Testis (tissue), 3 donors: ENCODE data around the gene NEURL1. TPM values are rescaled to one million over a fixed set of nuclear protein-coding genes. Genes with fewer than 3 reads are reported as not detected.

ENCODE experiments used
- DNase-seq: peaks from one replicate; pipeline ENCODE4 v3.0.0-alpha.2; 2019
- H3K27ac ChIP-seq, 2 donors: fragments of 200-600 bp; sonication (generic); one replicate each; pipeline ENCODE4 v1.5.1; 2019
- H3K27me3 ChIP-seq: fragments of 200-600 bp; sonication (generic); one replicate; pipeline ENCODE4 v1.5.1; 2019
- H3K36me3 ChIP-seq: fragments of 200-600 bp; sonication (generic); one replicate; pipeline ENCODE4 v1.5.1; 2017; ENCODE audit warnings: low read depth; ENCODE audit errors: missing control alignments
- H3K4me1 ChIP-seq: fragments of 200-600 bp; sonication (generic); one replicate; pipeline ENCODE4 v1.5.1; 2019
- H3K4me3 ChIP-seq, 2 donors: fragments of 200-600 bp; sonication (generic); one replicate each; pipeline ENCODE4 v1.5.1; 2017 to 2019
- H3K9me3 ChIP-seq: fragments of 200-600 bp; sonication (generic); one replicate; pipeline ENCODE4 v1.5.1; 2017
- POLR2A ChIP-seq: fragments of 450-650 bp; IDR thresholded peaks from one replicate; pipeline ENCODE4 v1.6.1; 2017; ENCODE audit warnings: antibody characterized with exemption, mild to moderate bottlenecking, moderate library complexity
- WGBS, 2 donors: methylation state at CpG; one replicate each; pipeline ENCODE4 v1.1.5; 2018; 5-methylcytosine and 5-hydroxymethylcytosine counted together
- intact Hi-C: fragments of 100-400 bp; cut with DNase I; formaldehyde crosslinking; loops from one replicate; pipeline ENCODE4 v1.15.1; 2023; ENCODE audit warnings: low total_unique reads
- polyA plus RNA-seq: library from polyadenylated mRNA; stranded (reverse); fragments of 350-450 nt; fragmentation: Illumina TruSeq; extraction: RNeasy Lipid Tissue Mini Kit (QIAGEN cat#74804); gene quantifications from one replicate; pipeline ENCODE4 v1.2.3, GENCODE V29; 2014; ENCODE audit warnings: low read depth, low replicate concordance; ENCODE audit not compliant: insufficient read depth
- total RNA-seq, 2 donors: library from RNA; depleted of rRNA; stranded (reverse); fragments of >200 nt; gene quantifications; one replicate each; pipeline ENCODE4 v1.2.3, GENCODE V29; 2016
- TF ChIP-seq, protein P1 (sequence below), 3 experiments: fragments of 450-650 bp in 2 of 3; fragments of 200-600 bp in 1 of 3; sonication (generic) in 1 of 3; IDR thresholded peaks; one replicate each; pipeline ENCODE4 v1.5.1; 2016 to 2019; ENCODE audit warnings: antibody characterized with exemption in 3 of 3, mild to moderate bottlenecking in 2 of 3, moderate library complexity in 1 of 3

The NEURL1 gene
- total and polyA plus RNA-seq, 3 donors from 2014 or later, result 17.8 to 21.9 (median 19.8) TPM

DNA sequence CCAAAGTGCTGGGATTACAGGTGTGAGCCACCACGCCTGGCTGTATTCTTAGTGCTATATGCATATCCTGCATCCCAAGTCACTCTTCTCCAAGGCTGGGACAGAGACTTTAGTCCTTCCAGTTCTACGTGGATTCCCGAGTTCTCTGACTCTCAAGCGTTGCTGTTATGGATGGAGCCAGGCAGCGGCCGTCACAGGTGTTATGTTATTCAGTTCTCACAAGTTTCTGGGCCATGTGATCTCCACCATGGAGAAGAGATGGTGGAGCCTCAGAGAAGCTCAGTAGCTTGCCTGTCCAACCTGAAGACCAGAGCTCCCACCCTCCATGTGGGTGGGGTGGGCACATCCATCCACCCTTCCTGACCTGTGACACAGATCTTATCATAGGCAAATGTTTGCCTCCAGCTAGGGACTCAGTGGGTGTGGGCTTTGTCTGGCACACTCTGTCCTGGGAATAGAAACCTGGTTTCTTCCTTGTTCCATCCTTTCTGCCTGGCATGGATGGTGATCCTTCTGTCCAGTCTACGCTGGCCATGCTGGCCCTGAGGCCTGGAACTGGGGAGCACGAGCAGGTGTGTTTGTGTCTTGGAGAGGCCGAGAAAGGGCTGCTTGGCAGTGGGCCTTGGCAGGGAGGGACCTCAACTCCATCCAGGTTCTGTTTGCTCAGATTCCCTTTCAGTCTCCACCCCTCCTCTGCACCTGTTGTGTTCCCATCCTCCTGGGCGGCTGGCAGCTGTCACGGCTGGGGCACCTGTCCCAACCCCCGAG is 55.3 kb downstream of the NEURL1 start:
- no peak for TF ChIP-seq POLR2A
- TF ChIP-seq, protein P1, sequence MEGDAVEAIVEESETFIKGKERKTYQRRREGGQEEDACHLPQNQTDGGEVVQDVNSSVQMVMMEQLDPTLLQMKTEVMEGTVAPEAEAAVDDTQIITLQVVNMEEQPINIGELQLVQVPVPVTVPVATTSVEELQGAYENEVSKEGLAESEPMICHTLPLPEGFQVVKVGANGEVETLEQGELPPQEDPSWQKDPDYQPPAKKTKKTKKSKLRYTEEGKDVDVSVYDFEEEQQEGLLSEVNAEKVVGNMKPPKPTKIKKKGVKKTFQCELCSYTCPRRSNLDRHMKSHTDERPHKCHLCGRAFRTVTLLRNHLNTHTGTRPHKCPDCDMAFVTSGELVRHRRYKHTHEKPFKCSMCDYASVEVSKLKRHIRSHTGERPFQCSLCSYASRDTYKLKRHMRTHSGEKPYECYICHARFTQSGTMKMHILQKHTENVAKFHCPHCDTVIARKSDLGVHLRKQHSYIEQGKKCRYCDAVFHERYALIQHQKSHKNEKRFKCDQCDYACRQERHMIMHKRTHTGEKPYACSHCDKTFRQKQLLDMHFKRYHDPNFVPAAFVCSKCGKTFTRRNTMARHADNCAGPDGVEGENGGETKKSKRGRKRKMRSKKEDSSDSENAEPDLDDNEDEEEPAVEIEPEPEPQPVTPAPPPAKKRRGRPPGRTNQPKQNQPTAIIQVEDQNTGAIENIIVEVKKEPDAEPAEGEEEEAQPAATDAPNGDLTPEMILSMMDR (IDR thresholded peaks at IDR 0.05), result no peak
- WGBS, 2 donors, result 88 to 91% methylated on average over 12 of the region's 12 CpGs
- DNase-seq, result no peak
- Histone ChIP-seq H3K9me3 (no peaks in the 10 kb centered on the region), H3K27ac (no peak overlapping the region), H3K4me1 (no peaks in the 10 kb centered on the region), H3K27me3 (no peaks in the 10 kb centered on the region), H3K36me3 (no peaks in the 10 kb centered on the region), H3K4me3 (no peak overlapping the region)
- intact Hi-C loops, result no loop called here

DNA sequence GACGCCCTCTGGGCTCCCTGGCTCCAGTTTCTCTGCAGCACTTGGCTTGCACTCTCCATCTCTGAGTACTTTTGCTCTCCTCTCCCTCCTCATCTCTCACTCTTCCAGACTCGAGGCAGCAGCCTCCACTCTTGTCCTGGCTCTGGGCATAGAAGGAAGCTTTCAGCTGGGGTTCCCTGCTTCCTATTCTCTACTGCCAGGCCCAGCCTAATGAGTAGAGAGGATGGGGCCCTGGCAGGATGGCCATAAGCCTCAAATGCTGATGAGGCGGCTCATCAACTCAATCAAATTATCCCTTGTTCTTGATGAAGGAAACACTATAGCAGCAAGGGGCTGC is 55.8 kb downstream of the NEURL1 start:
- intact Hi-C loops, result no loop called here
- Histone ChIP-seq H3K27me3 (no peaks in the 10 kb centered on the region), H3K9me3 (no peaks in the 10 kb centered on the region), H3K36me3 (no peaks in the 10 kb centered on the region), H3K4me3 (no peak overlapping the region), H3K27ac (no peak overlapping the region), H3K4me1 (no peaks in the 10 kb centered on the region)
- TF ChIP-seq POLR2A, result no peak
- TF ChIP-seq, protein P1 (IDR thresholded peaks at IDR 0.05), result no peak
- 88 to 94% methylated on average over 3 of the region's 3 CpGs for WGBS, 2 donors
- no peak for DNase-seq

DNA sequence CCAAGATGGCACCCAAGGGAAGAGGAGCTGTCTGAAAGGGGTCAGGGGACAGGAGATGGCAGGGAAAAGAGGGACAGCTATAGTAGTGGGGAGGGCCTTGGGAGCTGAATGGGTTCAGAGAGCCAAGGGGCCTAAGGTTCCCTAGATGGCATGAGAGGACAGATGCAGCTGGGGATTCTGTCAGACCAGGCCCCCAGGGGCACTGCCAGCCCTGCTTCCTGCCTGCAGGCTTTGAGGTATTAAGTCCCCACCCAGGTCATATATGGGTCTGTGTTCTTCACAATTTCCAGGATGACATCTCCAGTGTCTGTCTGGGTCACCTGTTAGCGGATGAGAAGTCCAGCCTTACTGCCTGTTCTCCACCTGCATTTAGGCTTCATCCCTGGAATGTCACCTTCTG is 56.7 kb downstream of the NEURL1 start:
- WGBS, 2 donors, result 93 to 100% methylated on average over 1 of the region's 1 CpG
- H3K36me3 ChIP-seq, result no peaks in the 10 kb centered on the region
- no peak for DNase-seq
- H3K4me1 ChIP-seq, result peaks cover under 1% of the 10 kb centered on the region
- H3K27me3 ChIP-seq, result no peaks in the 10 kb centered on the region
- TF ChIP-seq POLR2A, result no peak
- TF ChIP-seq, protein P1 (IDR thresholded peaks at IDR 0.05), result no peak
- intact Hi-C loops, result no loop called here
- H3K4me3 ChIP-seq, result no peak overlapping the region
- H3K27ac ChIP-seq, result no peak overlapping the region
- no peaks in the 10 kb centered on the region for H3K9me3 ChIP-seq

DNA sequence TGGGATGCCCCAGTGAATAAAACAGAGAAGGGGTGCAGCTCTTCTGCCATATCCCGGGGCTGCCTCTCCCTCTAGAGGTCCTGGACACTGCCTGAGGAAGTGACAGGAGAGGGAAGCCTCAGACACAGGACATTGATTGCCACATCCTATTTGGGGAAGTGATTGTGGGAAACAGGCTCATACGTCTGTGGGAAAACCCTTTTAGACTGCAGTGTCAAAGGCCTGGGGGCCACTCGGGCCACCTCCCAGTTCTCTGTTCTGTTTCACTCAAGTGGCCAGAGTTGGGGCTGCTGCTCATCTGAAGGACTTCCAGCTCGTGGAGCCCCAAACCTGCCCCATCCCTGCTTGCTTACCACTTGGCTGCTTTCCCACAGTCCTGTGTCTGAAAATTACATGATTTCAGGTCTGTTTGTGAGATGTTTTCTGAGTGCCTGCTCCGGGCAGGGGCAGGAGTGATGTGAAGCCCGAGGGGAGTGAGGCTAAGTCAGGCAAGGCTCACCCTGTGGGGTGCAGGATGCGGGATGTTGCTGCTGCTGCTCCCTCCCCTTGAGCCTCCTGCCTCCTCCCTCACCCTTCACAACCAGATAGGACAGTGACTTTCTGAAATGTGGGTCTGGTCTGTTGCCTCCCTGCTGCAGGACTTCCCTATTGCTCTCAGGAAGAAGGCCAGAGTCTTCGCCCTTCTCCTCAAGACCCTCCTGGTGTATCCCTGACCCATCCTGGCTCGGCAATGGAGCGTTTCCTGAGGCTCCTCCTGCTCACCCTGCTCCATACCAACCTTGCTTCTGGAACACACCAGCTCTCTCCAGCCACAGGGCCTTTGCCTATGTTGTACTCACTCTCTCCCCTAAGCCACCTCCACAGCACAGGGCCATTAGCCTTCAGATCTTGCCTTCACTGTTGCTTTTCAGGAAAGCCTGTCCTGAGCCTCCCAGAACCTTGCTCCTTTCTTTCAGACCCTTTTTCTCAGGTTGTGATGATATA is 58.4 kb downstream of the NEURL1 start:
- intact Hi-C loops, result no loop called here
- DNase-seq, result no peak
- Histone ChIP-seq H3K36me3 (no peaks in the 10 kb centered on the region), H3K4me1 (peaks cover 8% of the 10 kb centered on the region), H3K27ac (no peak overlapping the region), H3K9me3 (no peaks in the 10 kb centered on the region), H3K4me3 (no peak overlapping the region), H3K27me3 (no peaks in the 10 kb centered on the region)
- 70 to 80% methylated on average over 7 to 10 of the region's 10 CpGs for WGBS, 2 donors
- TF ChIP-seq, protein P1 (IDR thresholded peaks at IDR 0.05), result no peak
- no peak for TF ChIP-seq POLR2A
